Activated T-helper 9 cell treated with anti-CD3 and anti-CD28 coated beads, Interleukin-2, amount 50 U/mL, for 16 hours (primary cell): Measurements from ENCODE around the gene PRR29.
"Not testable (repeated sequence)": the region's sequence is repeated elsewhere in the genome, so short reads cannot be mapped to it uniquely, and the experiment has no call there.

Experiments used
- DNase-seq: peaks from one replicate; pipeline ENCODE4 v3.0.0-alpha.2; 2020; ENCODE audit warnings: low read depth

Gene PRR29

GRCh38 chr17:64015447-64015846 is 17.3 kb downstream of the PRR29 start:
- DNase-seq = no peak

GRCh38 chr17:64016231-64016784 is 18.2 kb downstream of the PRR29 start:
- no peak for DNase-seq

GRCh38 chr17:64016974-64017373 is 18.8 kb downstream of the PRR29 start:
- no peak for DNase-seq

- no peak for DNase-seq
These were observed 19.3 kb downstream of the PRR29 start for GRCh38 chr17:64017381-64017980.

- DNase-seq = not testable (repeated sequence)
These were observed 21.4 kb downstream of the PRR29 start for GRCh38 chr17:64019551-64019961.

GRCh38 chr17:64020056-64020766 is 22.1 kb downstream of the PRR29 start, which contains the start of gene ICAM2:
Gene ICAM2, minus strand, starts transcription at chr17:64020633. Its CDS starts 13,942 bp downstream, at chr17:64006691.
- peak; percentile 83 for DNase-seq

GRCh38 chr17:64022611-64023063 is 24.5 kb downstream of the PRR29 start:
- no peak for DNase-seq

- no peak for DNase-seq
These were observed 26.1 kb downstream of the PRR29 start for GRCh38 chr17:64024215-64024654.

- peak; percentile 39 for DNase-seq
These were observed 26.9 kb downstream of the PRR29 start for GRCh38 chr17:64024781-64025731.

GRCh38 chr17:64025732-64026294 is 27.7 kb downstream of the PRR29 start:
- peak; percentile 82 for DNase-seq

- peak; percentile 57 for DNase-seq
These were observed 30.8 kb downstream of the PRR29 start for GRCh38 chr17:64028874-64029464.

- DNase-seq = no peak
These were observed 33.9 kb downstream of the PRR29 start for GRCh38 chr17:64032081-64032480.

GRCh38 chr17:64036198-64036922 is 38.2 kb downstream of the PRR29 start:
- DNase-seq = no peak

- no peak for DNase-seq
These were observed 39.0 kb downstream of the PRR29 start for GRCh38 chr17:64037180-64037579.

- DNase-seq = no peak
These were observed 39.7 kb downstream of the PRR29 start for GRCh38 chr17:64037802-64038201.

- no peak for DNase-seq
These were observed 40.4 kb downstream of the PRR29 start for GRCh38 chr17:64038331-64039105.

- no peak for DNase-seq
These were observed 40.9 kb downstream of the PRR29 start for GRCh38 chr17:64039106-64039400.

- DNase-seq = no peak
These were observed 42.1 kb downstream of the PRR29 start for GRCh38 chr17:64040206-64040605.

GRCh38 chr17:64041912-64042311 is 43.8 kb downstream of the PRR29 start:
- no peak for DNase-seq
